MM.1S (cell line): Measurements from ENCODE around the gene PKIG.

ENCODE experiments used
- EZH2 ChIP-seq: fragments of 300-600 bp; sonication (generic); optimal IDR thresholded peaks from 2 replicates; pipeline ENCODE3; 2017; ENCODE audit warnings: low read depth, mild to moderate bottlenecking, antibody characterized with exemption, low read length, mixed read lengths
- TF ChIP-seq, protein P1 (sequence below): fragments of 300-600 bp; sonication (generic); IDR thresholded peaks from 2 replicates; pipeline ENCODE4 v1.5.1; 2016; ENCODE audit warnings: antibody characterized with exemption, low read length, mixed read lengths

DNA sequence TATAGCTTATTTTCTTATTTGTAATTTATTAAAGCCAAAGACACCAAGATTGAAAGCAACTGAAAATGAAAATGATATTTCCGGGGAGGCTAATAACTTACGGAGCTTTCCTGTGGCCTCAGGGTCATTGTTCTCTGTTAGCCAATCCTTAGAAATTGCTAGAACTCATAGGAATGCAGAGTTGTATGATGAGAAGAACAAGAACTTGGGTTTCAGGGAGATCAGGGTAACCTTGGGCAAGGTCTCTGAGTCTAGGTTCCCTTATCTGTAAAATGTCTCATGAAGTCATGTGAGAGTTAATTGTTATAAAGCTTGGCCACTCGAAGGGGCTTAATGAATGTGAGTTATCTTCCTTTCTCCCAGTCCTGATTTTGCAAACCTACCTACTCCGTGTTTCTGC is 40.4 kb upstream of the PKIG start:
- TF ChIP-seq, protein P1, sequence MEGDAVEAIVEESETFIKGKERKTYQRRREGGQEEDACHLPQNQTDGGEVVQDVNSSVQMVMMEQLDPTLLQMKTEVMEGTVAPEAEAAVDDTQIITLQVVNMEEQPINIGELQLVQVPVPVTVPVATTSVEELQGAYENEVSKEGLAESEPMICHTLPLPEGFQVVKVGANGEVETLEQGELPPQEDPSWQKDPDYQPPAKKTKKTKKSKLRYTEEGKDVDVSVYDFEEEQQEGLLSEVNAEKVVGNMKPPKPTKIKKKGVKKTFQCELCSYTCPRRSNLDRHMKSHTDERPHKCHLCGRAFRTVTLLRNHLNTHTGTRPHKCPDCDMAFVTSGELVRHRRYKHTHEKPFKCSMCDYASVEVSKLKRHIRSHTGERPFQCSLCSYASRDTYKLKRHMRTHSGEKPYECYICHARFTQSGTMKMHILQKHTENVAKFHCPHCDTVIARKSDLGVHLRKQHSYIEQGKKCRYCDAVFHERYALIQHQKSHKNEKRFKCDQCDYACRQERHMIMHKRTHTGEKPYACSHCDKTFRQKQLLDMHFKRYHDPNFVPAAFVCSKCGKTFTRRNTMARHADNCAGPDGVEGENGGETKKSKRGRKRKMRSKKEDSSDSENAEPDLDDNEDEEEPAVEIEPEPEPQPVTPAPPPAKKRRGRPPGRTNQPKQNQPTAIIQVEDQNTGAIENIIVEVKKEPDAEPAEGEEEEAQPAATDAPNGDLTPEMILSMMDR: no peak
- TF ChIP-seq EZH2: no peak
